ENCODE measurements around the gene SIRT4.
"Not testable (repeated sequence)": the region's sequence is repeated elsewhere in the genome, so short reads cannot be mapped to it uniquely, and the experiment has no call there.

Gene SIRT4

GRCh38 chr12:120301962-120302815, at the start of gene SIRT4:
SIRT4 (plus strand) TSS chr12:120302321; CDS start chr12:120303562, 1,241 bp downstream.
- FAIRE-seq, result peak; percentile 82
- peak; percentile 82 for DNase-seq (ENCODE audit: insufficient read length, low spot score)
- no peak for TF ChIP-seq POLR2A (IDR thresholded peaks at IDR 0.05; ENCODE audit: low read depth, low read length)

DNA sequence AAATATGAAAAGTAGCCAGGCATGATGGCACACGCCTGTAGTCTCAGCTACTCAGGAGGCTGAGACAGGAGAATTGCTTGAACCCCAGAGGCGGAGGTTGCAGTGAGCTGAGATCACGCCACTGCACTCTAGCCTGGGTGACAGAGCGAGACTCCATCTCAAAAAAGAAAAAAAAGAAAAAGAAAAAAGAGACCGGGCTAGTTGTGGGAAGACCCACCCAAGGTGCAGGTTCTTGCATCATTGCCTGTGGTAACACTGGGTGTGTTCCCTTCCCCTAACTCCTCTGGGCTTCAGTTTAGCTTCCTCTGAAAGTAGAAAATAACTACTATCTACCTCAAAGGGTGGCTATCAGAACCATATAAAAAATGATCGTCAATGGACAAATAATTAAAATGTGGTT, 48.8 kb upstream of the SIRT4 start:
- FAIRE-seq; DNase-seq (ENCODE audit: insufficient read length, low spot score): not testable (repeated sequence)

GRCh38 chr12:120254809-120255208, 47.3 kb upstream of the SIRT4 start:
- no peak for TF ChIP-seq POLR2A (IDR thresholded peaks at IDR 0.05; ENCODE audit: low read depth, low read length)
- FAIRE-seq (no peak), DNase-seq (ENCODE audit: insufficient read length, low spot score) (no peak)

GRCh38 chr12:120257041-120257821, 44.9 kb upstream of the SIRT4 start:
- FAIRE-seq, result no peak
- DNase-seq (ENCODE audit: insufficient read length, low spot score), result peak; percentile 57
- TF ChIP-seq POLR2A (IDR thresholded peaks at IDR 0.05; ENCODE audit: low read depth, low read length), result no peak

DNA sequence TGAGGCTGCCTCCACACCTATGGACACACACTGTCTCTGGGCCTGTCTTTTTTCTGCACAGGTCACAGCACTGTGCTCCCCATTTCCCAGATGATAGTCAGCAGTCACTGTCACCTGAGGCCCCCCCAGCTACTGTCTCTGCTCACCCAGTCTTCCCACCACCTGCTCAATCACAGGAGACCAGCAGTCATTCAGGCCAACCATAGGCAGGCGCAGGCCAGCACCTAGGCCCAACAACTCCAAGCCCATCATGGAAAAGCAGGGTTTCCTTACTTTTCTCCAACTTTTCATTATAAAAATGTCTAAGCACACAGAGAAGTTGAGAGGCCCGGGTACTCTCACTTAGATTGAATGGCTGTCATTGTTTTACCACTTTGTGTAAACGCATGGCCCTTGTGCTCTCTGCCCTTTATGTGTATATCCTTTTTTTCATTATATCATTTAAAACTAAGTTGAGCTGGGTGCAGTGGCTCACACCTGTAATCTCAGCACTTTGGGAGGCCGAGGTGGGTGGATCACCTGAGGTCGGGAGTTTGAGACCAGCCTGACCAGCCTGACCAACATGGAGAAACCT, 43.7 kb upstream of the SIRT4 start:
- DNase-seq (ENCODE audit: insufficient read length, low spot score) (no peak), FAIRE-seq (no peak)
- no peak for TF ChIP-seq POLR2A (IDR thresholded peaks at IDR 0.05; ENCODE audit: low read depth, low read length)

GRCh38 chr12:120259418-120260202, 42.5 kb upstream of the SIRT4 start:
- no peak for FAIRE-seq
- no peak for DNase-seq (ENCODE audit: insufficient read length, low spot score)
- no peak for TF ChIP-seq POLR2A (IDR thresholded peaks at IDR 0.05; ENCODE audit: low read depth, low read length)

- FAIRE-seq (no peak), DNase-seq (ENCODE audit: insufficient read length, low spot score) (no peak)
- no peak for TF ChIP-seq POLR2A (IDR thresholded peaks at IDR 0.05; ENCODE audit: low read depth, low read length)
These were observed 41.5 kb upstream of the SIRT4 start for GRCh38 chr12:120260607-120261006.

DNA sequence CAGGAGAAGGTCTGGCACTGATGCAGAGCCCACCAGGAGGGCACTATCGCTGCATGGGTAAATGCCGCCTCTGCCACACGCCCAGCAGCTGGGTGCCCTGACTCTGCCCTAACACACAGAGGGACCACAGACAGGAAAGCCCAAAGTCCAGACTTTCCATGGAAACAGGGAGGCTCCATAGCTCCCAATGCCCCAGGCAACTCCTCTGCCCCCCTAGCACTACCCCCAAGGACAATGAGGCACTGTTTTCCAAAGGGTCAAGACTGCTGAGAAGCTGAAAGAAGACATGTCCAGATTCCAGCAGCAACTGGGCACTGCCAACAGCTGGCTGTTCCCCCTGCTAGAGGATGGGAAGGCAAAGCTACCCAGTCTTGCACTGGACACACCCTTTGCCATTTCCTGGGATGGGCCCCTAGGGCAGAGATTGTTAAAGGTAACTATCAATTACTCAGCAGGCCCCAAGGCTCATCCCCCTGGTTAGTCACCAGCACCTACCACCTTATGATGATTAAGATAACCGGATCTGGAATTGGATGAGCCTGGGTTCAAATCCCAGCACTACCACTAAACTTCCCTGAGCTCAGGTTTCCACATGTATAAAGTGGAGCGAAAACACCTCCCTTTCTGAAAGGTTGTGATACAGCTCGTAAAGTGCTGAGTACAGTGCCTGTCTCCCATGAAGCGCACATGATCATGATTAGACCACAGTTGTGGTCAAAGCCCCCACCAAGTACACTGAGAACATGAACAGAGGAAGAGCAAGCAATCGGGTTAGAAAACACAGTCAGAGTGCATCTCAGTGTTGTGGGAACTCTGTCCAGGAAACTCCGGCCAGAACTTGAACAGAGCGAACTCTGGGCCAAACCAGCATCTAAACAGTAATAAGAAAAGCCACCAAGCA, 39.9 kb upstream of the SIRT4 start:
- FAIRE-seq (peak; percentile 64), DNase-seq (ENCODE audit: insufficient read length, low spot score) (peak; percentile 66)
- TF ChIP-seq POLR2A (IDR thresholded peaks at IDR 0.05; ENCODE audit: low read depth, low read length), result no peak

GRCh38 chr12:120262852-120263747, 39.0 kb upstream of the SIRT4 start:
- DNase-seq (ENCODE audit: insufficient read length, low spot score), result no peak

DNA sequence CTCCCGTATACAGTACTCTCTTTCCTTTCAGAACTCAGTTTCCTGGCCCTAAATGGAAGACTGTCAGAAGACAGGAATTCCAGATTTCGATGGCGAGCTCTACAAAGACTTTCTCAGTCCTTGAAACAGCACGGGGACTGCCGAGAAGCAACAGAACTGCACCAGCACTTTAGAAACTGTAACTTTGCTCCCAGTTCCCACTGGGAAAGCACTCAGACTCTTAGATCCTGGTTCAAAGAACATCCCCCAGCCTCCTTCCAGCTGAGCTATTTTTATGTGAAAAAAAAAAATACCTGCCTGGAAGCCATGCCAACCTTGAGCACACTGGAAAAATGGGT, 38.4 kb upstream of the SIRT4 start:
- TF ChIP-seq POLR2A (IDR thresholded peaks at IDR 0.05; ENCODE audit: low read depth, low read length), result no peak
- no peak for DNase-seq (ENCODE audit: insufficient read length, low spot score)
- FAIRE-seq, result no peak

More at GRCh38 chr12:120262852-120263747, 39.0 kb upstream of the SIRT4 start:
- TF ChIP-seq POLR2A (IDR thresholded peaks at IDR 0.05; ENCODE audit: low read depth, low read length), result no peak
- FAIRE-seq, result no peak

DNA sequence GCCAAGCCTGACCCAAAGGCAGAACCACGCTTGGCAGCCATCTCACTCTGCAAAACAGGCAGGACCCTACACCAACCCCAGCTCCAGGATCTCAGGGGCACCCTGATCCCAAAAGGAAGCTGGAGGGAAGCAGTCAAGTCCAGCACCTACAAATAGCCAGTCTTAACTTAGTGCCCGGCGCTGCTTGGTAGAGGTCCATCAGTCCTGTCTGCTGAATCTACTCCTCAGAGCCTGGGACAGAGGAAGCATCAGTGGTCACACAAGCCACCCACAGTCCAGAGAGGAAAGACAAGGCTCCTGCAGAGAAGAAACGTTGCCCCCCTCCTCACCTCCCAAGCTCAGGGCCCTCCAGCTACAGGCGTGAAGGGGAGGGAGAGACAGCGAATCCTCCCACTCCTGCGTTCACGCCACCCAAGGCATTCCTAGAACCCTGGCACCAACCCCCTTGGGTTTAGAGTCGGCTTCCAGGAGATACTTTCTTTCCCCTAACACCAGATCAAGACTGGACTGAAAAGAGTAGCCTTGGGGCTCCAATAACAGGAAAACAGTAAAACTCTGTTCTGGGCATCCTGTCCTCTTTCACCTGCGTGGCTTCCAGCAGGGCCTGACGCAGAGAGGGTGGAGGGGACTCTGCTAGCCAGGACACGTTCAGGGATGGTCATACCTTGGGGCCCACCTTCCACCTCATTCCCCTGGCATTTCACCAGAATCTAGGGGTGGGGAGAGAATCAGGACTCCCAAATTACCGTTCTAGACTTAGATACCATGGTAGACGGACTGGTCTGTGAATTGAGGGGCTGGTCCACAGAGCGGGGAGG, 37.8 kb upstream of the SIRT4 start:
- TF ChIP-seq POLR2A (IDR thresholded peaks at IDR 0.05; ENCODE audit: low read depth, low read length), result no peak
- DNase-seq (ENCODE audit: insufficient read length, low spot score) (no peak), FAIRE-seq (no peak)
